NCI-H2107 treated with DMSO at 0.1 percent for 48 hours (cell line): ENCODE measurements around the gene CYP19A1.

ENCODE experiments used
- DNase-seq: peaks from one replicate; lab custom pipeline; 2025; ENCODE audit not compliant: unreplicated experiment; lab: John Stamatoyannopoulos, UW

Gene CYP19A1

DNA sequence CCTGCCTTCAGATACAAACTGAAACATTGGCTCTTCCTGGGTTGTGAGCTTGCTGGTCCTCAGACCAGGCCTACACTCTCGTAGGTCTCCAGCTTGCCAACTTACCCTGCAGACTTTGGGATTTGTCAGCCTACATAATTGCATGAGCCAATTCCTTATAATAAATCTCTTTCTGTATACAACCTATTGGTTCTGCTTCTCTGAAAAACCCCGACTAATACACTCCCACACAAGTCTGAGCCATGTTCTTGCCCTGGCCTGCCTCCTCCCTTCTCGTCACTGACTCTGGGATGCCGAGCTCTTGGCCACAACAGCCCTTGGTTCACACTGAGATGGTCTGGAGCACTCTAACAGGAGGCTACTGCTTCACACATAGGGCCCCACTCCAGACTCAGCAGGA, 9.5 kb downstream of the CYP19A1 start:
- no peak for DNase-seq

DNA sequence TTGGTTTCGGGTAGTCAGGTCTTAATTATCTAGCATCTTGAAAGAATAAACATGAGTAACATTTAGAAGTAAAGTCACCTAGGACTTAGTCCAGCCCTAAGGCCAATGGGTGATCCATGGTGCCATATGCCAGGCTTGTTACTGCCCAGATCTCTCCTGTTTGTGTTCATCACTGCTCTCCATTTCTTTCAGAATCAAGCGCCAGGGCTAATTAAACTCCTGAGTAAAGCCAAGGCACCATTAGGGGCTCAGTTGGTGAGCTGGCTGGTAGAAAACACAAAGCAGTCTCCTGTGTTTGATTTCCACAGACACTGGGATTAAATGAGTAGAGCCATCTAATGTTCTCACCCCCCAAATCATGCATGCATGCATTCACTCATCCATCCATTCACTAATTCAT, 11.3 kb downstream of the CYP19A1 start:
- DNase-seq, result no peak

DNA sequence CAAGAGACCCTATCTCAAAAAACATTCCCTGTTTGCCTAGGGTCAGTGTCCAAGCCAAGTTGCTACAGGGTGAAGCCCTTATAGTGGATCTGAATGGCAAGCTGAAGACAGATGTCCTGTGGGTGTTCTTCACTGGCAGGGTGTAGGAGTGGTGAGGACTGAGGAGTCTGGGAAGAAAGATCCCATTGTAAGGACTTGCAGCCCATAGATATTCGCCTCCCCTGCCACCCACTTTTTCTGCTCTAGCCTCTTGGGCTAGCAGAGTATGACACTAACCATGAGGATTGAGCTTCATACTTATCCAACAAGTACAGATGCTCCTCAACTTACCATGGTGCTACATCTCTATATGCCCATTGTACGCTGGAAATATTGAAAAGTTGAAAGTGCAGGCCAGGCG, 13.2 kb downstream of the CYP19A1 start:
- no peak for DNase-seq

DNA sequence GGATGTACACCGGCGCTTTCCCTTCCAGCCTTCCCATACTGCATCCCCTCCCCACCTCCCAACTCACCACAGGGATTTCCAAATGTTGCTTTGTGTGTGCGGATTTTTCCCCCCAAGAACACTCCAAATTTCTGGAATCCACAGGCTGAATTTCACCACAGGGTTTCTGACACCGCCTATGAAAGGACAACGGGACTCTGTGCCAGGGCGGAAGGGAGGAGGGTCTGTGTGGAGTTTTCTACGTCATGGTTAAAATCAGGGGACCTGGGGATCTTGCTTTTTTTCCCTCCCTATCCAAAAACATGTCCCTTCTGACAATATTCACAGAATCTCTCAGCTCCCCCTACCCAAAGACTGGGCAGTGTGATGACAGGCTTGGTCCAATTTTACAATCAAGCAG, 14.6 kb downstream of the CYP19A1 start:
- DNase-seq, result no peak

DNA sequence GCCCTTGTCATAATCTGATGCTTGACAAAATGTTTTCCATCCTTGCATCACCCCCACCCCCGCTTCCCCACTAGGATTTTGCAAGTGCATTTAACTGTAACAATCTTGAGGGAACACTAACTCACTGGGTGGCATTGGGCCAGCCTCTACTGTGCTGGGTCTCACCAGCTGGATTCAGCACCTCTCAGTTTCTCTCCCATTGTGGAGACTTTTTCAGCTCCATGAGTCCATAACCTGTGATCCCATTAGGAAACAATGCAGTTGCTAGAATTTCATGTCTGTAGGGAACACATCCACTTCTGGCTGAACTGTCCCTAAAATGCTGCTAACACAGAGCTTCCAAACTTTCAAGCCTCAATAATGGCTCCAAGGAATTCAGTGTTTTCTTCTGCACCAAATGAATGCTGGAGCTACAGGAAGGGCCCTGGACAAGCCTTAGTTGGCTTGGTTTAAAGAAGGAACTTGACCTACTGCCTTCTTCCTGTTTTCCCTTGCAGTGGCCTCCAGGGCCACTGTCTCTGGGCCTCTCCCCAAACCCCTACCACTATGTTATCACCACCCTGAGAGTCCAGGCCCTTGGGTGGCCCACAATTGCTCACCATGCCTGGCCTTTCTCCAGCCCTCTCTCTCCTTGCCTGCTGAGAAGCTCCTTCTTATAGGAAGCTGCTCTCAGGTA, 15.6 kb downstream of the CYP19A1 start:
- no peak for DNase-seq

DNA sequence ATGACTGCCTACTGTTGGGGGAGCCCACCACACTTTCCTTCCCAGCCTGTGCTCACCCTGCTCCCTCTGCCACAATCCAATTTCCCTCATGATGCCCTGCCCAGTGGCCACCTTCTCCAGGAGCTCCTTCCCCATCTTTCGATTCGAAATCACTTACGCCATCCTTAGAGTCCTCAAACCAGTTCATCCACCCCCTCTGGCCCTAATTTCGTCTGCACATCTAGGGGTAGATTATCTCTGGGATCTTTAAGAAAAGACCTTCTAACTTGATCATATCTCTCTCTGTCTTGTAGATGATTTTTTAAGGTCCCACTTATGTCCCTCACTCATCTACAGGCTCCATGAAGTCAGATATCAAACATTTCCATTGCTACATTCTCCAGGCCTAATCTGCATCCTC, 17.1 kb downstream of the CYP19A1 start:
- no peak for DNase-seq

DNA sequence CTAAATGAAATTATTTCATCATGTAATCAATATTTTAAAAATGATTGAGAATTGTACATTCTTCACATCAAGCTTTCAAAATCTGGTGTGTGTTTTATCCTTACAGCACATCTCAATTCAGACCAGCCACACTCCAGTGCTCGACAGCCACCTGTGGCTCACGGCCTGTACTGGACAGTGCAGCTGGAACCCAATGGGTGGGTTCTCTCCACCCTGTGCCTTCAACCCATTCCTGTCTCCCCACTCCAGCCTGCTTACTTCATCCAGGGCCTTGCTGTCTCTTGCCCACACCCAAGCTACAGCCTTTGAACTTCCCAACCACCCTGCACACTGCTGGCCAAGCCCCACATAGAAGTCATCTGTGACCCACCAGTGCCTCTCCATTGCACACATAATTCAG, 17.6 kb downstream of the CYP19A1 start:
- DNase-seq, result no peak

DNA sequence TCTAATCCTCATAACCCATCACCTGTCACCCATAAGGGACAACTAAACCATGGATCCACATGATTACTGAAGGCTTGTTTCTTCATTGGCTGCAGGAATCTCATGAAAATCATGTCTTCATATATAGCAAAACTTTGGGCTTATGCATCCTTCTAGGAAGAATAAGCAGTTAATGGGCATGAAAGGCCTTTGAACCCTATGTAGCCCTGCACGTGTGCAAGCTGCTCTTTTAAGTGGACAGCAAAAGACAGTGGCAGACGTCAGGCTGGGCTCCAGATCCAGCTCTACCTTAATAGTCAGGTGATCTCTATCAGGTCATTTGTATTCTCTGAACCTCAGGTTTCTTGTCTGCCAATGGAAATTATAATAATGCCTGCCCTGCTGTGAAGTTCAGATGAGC, 18.9 kb downstream of the CYP19A1 start:
- no peak for DNase-seq

DNA sequence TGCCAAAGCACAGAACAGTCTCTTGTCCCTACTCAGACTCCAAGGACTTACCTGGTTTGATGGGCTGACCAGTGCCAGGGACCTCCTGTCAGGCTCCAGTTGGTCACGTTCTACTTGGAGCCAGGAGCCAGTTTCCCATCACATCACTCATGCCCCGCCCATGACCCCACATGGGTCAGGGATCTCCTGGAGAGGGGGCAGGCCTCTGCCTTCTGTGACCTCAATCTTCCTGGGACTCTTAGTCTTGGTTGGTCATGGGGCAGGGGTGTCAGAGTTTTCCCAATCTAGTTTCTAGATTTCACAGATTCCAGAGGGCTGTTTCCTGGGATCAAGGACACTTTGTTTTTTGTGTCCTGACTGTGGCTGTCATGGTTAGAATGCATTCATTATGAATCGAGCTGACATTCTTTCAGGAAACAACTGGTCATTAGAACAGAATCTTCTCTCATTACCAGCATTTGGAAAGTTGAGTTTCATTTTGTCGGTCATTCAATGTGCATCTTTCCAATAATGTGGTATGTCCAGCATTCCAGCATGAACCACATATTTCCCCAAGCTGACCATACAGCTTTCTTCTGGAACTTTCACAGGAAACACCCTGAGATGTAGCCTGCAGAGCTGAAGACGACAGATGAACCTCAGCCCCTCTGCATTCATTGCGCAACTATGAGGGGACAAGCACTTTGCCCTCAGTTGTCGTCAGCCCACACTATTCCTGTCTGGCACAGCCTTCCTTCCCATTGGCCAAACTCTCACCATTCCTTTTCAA, 19.8 kb downstream of the CYP19A1 start:
- DNase-seq, result no peak

DNA sequence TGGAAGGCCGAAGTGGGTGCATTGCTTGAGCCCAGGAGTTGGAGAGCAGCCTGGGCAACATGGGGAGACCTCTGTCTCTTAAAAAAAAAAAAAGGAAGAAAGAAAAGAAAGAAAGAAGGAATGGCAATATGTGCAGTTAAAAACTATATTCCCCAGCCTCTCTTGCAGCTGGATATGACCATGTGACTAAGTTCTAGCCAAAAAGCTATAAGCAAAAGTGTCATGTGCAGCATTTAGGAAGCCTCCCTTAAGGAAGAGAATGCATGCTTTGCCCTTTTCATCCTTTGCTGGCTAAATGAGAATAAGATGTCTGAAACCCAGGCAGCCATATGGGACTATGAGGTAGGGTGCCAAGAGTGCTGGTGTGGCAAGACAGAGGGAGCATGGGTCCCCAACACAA, 21.8 kb downstream of the CYP19A1 start:
- DNase-seq, result no peak

DNA sequence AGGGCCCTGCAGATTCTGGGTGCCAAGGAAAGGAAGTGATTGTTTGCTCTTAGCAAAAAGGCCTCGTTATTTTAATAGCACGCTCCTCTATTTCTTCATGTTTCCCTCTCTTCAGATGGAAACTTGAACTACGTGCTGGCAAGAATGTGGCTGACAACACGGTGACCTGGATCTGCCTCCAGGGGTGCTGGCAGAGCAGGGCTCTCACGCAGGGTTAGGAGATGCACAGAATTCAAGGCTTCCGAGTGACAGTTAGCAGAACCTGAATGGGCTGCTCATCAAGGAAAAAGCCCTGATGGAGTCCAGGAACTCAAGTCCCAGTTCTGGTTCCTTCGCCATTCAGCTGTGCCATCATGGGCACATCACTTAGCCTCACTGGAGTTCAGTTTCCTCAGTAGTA, 22.7 kb downstream of the CYP19A1 start:
- no peak for DNase-seq

DNA sequence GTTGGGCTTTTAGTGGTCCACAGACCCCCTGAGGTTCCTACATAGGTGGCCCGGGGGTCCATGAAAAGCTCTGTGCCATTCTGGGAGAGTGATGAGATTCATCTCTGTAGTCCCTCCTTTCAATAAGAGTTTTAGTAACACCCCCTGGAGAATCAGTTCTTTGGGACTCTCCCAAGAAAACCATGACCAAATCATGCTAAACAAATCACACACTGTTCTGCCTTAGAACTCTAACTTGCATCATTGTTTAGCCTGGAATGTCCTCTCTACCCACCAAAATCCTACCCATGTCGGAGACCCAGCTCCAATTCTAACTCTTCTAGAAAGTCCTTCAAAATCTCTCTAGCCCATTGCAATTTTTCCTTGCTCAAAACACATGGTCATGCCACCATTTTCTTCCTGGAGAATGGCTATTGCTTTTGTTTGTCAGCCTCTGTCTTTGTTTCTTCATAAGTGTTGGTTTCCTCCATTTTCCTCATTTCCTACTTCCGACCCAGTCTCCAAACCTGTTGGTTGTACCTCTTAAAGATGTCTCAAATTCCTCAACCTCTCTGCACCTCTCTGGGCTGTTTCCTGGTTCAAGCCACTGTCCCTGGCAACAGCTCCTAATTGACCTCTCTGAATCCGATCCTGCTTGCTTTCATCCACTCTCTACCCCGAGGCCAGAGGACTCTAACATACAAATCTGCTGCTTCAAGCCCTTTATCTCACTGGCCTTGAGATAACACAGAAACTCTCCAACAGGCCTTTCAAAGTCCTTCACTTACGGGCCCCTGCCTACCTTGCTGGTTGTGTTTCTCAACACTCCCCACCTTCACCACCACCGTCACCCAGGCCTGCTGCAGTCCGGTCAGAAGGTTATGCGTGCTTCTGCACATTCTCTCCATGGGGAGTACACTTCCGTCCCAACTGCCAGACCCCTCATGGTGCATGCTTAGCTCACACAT, 23.7 kb downstream of the CYP19A1 start:
- DNase-seq, result no peak

DNA sequence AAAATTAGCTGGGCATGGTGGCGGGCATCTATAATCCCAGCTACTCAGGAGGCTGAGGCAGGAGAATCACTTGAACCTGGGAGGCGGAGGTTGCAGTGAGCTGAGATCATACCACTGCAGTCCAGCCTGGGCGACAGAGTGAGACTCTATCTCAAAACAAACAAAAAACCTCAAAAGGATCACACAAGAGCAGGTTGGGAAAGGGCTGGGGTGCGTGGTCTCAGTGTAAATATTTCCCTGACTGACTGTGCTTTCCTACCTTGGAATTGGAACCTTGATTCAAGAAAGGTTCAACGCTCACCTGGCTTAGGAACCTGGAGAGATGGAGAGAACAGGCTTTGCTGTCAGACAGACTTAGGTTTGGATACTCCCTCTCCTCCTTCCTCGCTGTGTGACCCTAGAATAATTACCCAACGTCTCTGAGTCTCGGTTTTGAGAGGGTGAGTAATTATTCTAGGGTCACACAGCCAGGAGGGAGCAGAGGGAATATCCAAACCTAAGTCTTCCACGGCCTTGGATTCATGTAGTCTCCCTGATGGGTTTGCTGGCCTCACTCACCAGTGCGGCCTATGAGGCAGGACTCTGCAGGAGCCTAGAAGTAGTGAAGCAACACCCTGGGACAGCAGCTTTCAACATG, 24.6 kb downstream of the CYP19A1 start:
- no peak for DNase-seq

DNA sequence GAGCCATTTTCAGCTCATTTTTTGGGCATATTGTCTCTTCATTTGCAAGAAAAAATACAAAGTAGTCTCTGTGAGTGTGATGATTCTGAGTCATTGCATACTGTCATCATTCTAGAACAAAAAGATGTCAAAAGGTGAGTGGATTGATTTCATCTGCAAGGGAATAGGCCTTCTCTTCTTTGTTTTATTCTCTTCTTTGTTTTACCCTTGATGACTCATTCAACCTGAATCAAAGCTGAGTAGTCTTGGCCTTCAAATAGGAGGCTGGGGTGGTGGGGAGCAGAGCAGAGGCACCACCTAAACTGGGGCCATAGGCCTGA, 25.4 kb downstream of the CYP19A1 start:
- DNase-seq, result no peak

DNA sequence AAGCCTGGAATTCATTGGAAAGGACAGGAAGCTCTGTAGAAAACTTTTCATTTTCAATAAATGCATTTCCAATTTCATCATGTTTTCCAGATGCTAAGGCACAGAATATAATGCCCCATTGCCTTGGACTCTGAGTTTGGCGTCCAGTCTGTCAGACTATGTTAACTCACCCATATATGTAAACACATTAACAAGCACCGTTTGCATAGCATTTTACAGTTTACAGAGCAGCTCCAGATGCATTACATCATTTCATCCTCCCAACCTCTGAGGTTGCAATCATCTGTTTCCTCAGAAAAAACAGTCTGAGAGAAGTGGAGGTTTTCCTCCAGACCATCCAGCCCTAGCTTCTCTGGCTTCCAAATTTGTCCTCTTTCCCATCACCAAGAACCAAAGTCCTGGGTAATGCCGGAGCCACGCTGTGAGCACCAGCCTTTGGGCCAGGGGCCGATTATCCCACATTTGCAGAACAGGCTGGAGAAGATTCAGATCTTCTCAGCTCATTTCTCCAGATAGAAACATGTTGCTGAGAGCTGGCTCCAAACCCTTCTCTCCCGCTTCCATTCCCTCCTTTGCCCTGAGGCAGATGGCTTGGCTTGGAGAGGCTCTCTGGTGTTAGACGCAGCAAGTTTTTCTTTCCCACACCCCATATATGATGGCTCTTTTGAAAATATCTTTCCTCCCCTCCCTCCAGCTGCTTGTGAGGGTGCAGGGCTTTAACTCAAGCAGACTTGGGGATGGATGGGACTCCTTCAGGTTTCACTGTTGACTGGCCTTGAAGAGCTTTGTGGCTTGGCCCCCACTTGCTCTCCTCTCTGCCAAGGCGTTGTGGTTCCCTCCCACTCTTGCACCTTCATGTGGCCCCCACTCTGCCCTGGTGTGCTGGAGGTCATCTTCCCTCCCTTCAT, 26.0 kb downstream of the CYP19A1 start:
- no peak for DNase-seq

DNA sequence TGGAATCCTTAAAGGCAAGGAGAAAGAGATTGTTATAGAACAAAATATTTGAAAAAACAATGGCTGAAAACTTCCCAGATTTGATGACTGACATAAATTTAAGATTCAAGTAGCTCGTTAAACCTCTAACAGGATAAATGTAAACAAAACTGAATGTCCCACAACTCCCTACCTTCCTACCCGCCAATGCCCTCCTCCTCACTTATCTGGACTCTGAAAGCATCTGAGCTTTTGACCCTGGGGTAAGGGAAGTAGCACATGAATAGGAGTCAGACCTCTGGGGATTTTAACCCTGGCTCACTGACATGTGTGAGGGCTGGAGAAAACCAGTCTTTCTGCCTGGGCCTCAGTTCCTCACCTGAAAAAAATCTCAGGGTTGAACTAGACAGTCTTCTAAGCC, 26.9 kb downstream of the CYP19A1 start:
- no peak for DNase-seq

DNA sequence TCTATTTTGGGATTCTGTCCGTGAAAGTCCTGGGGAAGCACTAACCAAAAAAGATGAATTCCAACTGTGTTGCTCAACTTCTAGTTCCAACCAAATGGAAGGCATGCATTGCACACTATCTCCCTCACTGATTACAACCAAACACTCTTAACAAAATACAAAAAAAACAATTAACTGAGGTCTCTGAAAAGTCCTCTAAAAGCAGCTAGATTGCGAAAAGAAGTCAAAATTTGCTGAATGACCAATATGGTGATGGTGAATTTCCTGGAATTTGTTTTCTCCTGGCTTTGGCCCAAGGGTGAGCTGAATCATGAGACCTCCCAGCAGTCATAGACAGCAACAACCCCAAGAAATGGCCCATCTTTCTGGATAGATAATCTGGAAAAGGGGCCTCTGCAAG, 28.3 kb downstream of the CYP19A1 start:
- DNase-seq, result no peak

DNA sequence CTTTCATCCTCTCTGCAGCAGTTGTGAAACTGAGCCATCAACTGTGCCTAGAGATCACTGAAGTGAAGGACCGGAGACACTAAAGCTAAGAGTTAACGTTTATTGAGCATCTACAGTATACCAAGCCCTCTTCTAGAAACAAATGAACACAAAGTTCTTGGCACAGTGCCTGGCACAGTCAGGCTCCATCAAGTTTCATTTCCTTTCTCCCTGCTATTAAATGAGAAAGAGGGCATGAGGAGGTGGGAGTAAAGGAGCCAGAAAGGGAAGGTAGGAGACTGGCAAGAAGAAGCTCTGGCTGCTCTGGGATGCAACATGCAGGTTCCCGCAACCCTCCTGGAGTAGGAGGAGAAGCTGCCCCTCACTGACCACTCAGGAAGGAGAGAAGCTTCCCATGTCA, 30.6 kb downstream of the CYP19A1 start:
- DNase-seq, result no peak

DNA sequence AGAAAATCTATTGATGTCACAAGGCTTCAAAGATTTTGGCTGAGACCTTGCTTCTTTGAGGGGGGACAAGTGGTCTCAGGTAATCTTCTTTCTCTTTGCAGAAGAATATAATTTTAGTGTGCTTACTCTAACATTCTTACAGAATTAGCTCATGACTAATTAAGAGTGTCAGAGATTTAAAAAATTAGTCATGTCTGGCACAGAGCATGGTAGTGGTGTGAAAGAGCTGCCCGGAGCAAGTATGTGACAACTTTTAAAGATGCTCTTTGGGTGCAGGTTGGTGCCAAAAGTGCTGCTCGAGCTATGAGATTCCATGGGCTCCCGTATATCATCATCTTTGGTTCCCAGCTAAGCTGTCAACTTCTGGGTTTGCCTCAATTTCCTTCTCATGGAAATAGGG, 31.1 kb downstream of the CYP19A1 start:
- DNase-seq, result no peak

DNA sequence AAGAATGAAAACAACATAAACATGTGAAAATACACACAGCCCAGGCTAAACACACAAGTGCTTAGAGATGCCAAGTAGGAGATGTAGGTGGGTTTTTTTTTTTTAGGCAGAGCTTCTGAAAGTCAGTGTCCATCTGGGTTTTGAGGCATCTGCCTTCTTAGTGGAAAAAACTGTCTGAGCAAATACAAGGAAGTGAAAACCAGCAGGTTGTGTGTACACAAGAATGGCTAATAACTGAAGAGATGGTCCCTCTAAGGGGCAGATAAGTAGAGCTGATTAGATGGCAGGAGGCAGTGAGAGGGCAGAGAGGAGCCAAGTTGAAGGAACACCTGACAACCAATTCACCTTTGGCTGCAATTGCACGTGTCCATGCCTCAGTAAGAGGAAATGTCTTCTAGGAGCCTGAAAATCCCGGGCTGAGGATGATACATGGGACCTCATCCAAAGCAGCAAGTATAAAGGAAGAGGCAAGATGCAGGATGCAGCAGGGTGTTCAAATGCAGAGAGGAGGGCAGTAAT, 34.9 kb downstream of the CYP19A1 start:
- DNase-seq, result no peak
